OCI-LY1 (cell line): Measurements from ENCODE around the gene FBXL3.

ENCODE experiments used
- CTCF ChIP-seq: fragments of 200-600 bp; sonication (generic), shearing (Covaris generic); IDR thresholded peaks from 2 replicates; pipeline ENCODE4 v1.5.1; 2017; ENCODE audit warnings: mild to moderate bottlenecking, antibody characterized with exemption, low read length, moderate library complexity, mixed read lengths
- EZH2 ChIP-seq: fragments of 200-600 bp; sonication (generic), shearing (Covaris generic); IDR thresholded peaks from 2 replicates; pipeline ENCODE4 v1.8.0; 2017; ENCODE audit warnings: borderline replicate concordance, mixed run types, mild to moderate bottlenecking, antibody characterized with exemption, low read length, moderate library complexity, mixed read lengths

- TF ChIP-seq CTCF (no peak), EZH2 (no peak)
Observed at GRCh38 chr13:76982061-76982460, 44.9 kb downstream of the FBXL3 start.
